K562 (cell line): ENCODE data around the gene EGR4.

Source experiments
- JUN ChIP-seq, 2 experiments: sonication (generic) in 1 of 2; formaldehyde crosslinking in 1 of 2; IDR thresholded peaks; 2 replicates each; pipeline versions ENCODE4 v1.6.1 to v1.8.0; 2012 to 2022; ENCODE audit warnings: borderline replicate concordance in 2 of 2, mild to moderate bottlenecking in 2 of 2, improper control_type of control experiment in 1 of 2, low read depth in 1 of 2, low read length in 1 of 2, missing genetic modification reagents in 1 of 2
- MYC ChIP-seq, 2 experiments: fragments of 250-450 bp in 1 of 2; sonication (Bioruptor Pico) in 1 of 2; IDR thresholded peaks; 2 replicates each; pipeline versions ENCODE4 v1.5.1 to v1.6.1; 2012 to 2021; ENCODE audit warnings: low read depth in 2 of 2, borderline replicate concordance in 1 of 2, improper control_type of control experiment in 1 of 2, low read length in 1 of 2, mild to moderate bottlenecking in 1 of 2, moderate library complexity in 1 of 2
- NFE2 ChIP-seq: IDR thresholded peaks from 2 replicates; pipeline ENCODE4 v1.6.1; 2014; ENCODE audit warnings: antibody characterized with exemption, low read depth
- POLR2A ChIP-seq: fragments of 450-650 bp; conservative IDR thresholded peaks from 2 replicates; pipeline ENCODE4 v1.6.1; 2016
- RAD21 ChIP-seq, 2 experiments: fragments of 250-450 bp in 1 of 2; fragments of 450-650 bp in 1 of 2; sonication (Bioruptor Pico) in 1 of 2; formaldehyde crosslinking in 1 of 2; IDR thresholded peaks in 1 of 2; conservative IDR thresholded peaks in 1 of 2; 2 replicates each; pipeline versions ENCODE4 v1.4.0 to v1.8.0; 2020 to 2022; ENCODE audit warnings: mild to moderate bottlenecking in 2 of 2, moderate library complexity in 1 of 2
- ZKSCAN8 ChIP-seq: fragments of 200-800 bp; sonication (Bioruptor generic); IDR thresholded peaks from 2 replicates; pipeline ENCODE4 v1.6.1; 2016; ENCODE audit warnings: missing genetic modification characterization, missing compliant biosample characterization
- ZSCAN32 ChIP-seq: fragments of 450-650 bp; formaldehyde crosslinking; IDR thresholded peaks from 2 replicates; pipeline ENCODE4 v1.4.0; 2020; ENCODE audit warnings: mild to moderate bottlenecking, moderate library complexity
- TF ChIP-seq, protein P1 (sequence below): sonication (generic); formaldehyde crosslinking; IDR thresholded peaks from 2 replicates; pipeline ENCODE4 v1.5.0; 2020; ENCODE audit warnings: missing genetic modification reagents
- TF ChIP-seq, protein P2 (sequence below): sonication (generic); formaldehyde crosslinking; IDR thresholded peaks from 2 replicates; pipeline ENCODE4 v1.9.0; 2022; ENCODE audit warnings: mild to moderate bottlenecking, missing genetic modification reagents
- TF ChIP-seq, protein P3 (sequence below): sonication (generic); formaldehyde crosslinking; IDR thresholded peaks from 2 replicates; pipeline ENCODE4 v1.8.0; 2022; ENCODE audit warnings: mild to moderate bottlenecking, missing genetic modification reagents
- TF ChIP-seq, protein P4 (sequence below): sonication (generic); formaldehyde crosslinking; IDR thresholded peaks from 2 replicates; pipeline ENCODE4 v1.8.1; 2023; ENCODE audit warnings: missing genetic modification reagents, mild to moderate bottlenecking, borderline replicate concordance

DNA sequence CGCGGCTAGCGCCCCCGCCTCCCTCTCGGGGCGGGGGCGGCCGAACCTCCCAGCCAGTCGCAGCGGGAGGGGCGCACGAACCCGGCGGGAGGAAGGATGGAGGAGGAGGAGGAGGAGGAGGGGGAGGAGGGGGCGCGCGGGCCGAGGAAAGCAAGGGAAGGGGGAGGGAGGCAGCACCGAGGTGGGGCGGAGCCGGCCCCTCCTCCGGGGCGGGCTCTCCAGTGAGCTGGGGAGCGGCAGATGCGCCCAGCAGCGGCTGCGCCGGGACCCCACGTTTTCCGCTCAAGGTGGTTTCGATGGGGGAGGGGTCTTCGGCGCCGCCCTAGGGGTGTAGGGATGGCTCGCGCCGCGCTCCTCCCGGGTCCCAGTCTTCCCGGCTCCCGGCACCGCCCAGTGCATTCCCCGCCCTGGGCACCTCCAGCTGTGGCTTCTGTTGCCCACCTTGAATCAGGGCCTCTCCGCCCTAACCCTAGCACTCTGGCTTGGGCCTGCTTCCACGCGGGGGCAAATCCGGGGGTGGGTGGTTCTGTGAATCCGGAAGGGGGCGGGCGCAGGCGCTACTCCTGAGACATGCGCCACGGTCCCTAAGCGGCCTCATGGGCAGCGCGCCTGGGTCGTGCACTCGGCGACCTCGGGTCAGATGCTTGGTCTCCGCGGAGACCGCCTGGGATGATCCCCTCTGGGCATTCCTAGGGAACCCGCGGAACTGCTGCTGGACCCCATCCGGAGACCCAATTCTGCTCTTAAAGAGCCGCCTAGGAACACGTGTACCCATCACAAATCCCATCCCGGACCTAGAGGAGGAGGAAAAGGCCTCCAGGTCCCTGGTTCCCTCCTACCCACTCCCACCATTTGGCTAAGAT is 8.8 kb downstream of the EGR4 start, which contains the start of gene FBXO41:
- peak; percentile 54 for TF ChIP-seq POLR2A
- TF ChIP-seq, protein P1, sequence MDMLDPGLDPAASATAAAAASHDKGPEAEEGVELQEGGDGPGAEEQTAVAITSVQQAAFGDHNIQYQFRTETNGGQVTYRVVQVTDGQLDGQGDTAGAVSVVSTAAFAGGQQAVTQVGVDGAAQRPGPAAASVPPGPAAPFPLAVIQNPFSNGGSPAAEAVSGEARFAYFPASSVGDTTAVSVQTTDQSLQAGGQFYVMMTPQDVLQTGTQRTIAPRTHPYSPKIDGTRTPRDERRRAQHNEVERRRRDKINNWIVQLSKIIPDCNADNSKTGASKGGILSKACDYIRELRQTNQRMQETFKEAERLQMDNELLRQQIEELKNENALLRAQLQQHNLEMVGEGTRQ, result no peak
- no peak for TF ChIP-seq ZSCAN32 (CRISPR knock-in tag)
- TF ChIP-seq, protein P2, sequence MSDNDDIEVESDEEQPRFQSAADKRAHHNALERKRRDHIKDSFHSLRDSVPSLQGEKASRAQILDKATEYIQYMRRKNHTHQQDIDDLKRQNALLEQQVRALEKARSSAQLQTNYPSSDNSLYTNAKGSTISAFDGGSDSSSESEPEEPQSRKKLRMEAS (CRISPR knock-in tag), result 0 out of 2 replicates have a peak, but pooled peaks have one; percentile 60
- peak; percentile 54; the same call in 1 of the 2 replicates for TF ChIP-seq MYC (IDR thresholded peaks at IDR 0.05; ENCODE audit: low read depth, low read length)
- peak; percentile 33; the same call in 1 of the 2 replicates for TF ChIP-seq MYC (CRISPR knock-in tag; IDR thresholded peaks at IDR 0.05; ENCODE audit: borderline replicate concordance, low read depth)
- no peak for TF ChIP-seq NFE2
- no peak for TF ChIP-seq ZKSCAN8 (CRISPR knock-in tag)
- TF ChIP-seq JUN (IDR thresholded peaks at IDR 0.05; ENCODE audit: borderline replicate concordance, low read depth, low read length), result no peak
- no peak for TF ChIP-seq JUN (CRISPR knock-in tag; IDR thresholded peaks at IDR 0.05; ENCODE audit: borderline replicate concordance)
- TF ChIP-seq RAD21 (CRISPR knock-in tag; conservative IDR thresholded peaks at IDR 0.05 in 1 of 2, IDR thresholded peaks at IDR 0.05 in 1 of 2), result no peak
- TF ChIP-seq, protein P3, sequence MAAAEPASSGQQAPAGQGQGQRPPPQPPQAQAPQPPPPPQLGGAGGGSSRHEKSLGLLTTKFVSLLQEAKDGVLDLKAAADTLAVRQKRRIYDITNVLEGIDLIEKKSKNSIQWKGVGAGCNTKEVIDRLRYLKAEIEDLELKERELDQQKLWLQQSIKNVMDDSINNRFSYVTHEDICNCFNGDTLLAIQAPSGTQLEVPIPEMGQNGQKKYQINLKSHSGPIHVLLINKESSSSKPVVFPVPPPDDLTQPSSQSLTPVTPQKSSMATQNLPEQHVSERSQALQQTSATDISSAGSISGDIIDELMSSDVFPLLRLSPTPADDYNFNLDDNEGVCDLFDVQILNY, result no peak
- TF ChIP-seq, protein P4, sequence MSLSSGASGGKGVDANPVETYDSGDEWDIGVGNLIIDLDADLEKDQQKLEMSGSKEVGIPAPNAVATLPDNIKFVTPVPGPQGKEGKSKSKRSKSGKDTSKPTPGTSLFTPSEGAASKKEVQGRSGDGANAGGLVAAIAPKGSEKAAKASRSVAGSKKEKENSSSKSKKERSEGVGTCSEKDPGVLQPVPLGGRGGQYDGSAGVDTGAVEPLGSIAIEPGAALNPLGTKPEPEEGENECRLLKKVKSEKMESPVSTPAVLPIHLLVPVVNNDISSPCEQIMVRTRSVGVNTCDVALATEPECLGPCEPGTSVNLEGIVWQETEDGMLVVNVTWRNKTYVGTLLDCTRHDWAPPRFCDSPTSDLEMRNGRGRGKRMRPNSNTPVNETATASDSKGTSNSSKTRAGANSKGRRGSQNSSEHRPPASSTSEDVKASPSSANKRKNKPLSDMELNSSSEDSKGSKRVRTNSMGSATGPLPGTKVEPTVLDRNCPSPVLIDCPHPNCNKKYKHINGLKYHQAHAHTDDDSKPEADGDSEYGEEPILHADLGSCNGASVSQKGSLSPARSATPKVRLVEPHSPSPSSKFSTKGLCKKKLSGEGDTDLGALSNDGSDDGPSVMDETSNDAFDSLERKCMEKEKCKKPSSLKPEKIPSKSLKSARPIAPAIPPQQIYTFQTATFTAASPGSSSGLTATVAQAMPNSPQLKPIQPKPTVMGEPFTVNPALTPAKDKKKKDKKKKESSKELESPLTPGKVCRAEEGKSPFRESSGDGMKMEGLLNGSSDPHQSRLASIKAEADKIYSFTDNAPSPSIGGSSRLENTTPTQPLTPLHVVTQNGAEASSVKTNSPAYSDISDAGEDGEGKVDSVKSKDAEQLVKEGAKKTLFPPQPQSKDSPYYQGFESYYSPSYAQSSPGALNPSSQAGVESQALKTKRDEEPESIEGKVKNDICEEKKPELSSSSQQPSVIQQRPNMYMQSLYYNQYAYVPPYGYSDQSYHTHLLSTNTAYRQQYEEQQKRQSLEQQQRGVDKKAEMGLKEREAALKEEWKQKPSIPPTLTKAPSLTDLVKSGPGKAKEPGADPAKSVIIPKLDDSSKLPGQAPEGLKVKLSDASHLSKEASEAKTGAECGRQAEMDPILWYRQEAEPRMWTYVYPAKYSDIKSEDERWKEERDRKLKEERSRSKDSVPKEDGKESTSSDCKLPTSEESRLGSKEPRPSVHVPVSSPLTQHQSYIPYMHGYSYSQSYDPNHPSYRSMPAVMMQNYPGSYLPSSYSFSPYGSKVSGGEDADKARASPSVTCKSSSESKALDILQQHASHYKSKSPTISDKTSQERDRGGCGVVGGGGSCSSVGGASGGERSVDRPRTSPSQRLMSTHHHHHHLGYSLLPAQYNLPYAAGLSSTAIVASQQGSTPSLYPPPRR, result no peak
